Measurements from ENCODE around the gene CADPS.

- TF ChIP-seq CTCF (IDR thresholded peaks at IDR 0.05): no peak
- no peak for TF ChIP-seq RARB (CRISPR knock-in tag; IDR thresholded peaks at IDR 0.05)
Observed at GRCh38 chr3:62363275-62363674, 511.9 kb downstream of the CADPS start.

Data from A549 (cell line).